ENCODE results near the gene SDCCAG8.

- TF ChIP-seq CTCF (IDR thresholded peaks at IDR 0.05), result no peak
- no peak for TF ChIP-seq REST (IDR thresholded peaks at IDR 0.05; ENCODE audit: insufficient read depth in 1 of 2, low read depth in 2 of 2, low read length in 1 of 2)
- TF ChIP-seq POLR2AphosphoS5 (IDR thresholded peaks at IDR 0.05; ENCODE audit: low read depth, low read length), result no peak
These were observed 270.3 kb downstream of the SDCCAG8 start for GRCh38 chr1:243526180-243526579.
